22Rv1 (cell line): ENCODE results near the gene C13orf42.

ENCODE experiments used
- ZFX ChIP-seq: fragments of 450-650 bp; IDR thresholded peaks from 2 replicates; pipeline ENCODE4 v1.6.1; 2017; ENCODE audit warnings: antibody characterized with exemption, borderline replicate concordance
- TF ChIP-seq, protein P1 (sequence below): fragments of 450-650 bp; IDR thresholded peaks from 2 replicates; pipeline ENCODE4 v1.5.1; 2017; ENCODE audit warnings: mild to moderate bottlenecking

DNA sequence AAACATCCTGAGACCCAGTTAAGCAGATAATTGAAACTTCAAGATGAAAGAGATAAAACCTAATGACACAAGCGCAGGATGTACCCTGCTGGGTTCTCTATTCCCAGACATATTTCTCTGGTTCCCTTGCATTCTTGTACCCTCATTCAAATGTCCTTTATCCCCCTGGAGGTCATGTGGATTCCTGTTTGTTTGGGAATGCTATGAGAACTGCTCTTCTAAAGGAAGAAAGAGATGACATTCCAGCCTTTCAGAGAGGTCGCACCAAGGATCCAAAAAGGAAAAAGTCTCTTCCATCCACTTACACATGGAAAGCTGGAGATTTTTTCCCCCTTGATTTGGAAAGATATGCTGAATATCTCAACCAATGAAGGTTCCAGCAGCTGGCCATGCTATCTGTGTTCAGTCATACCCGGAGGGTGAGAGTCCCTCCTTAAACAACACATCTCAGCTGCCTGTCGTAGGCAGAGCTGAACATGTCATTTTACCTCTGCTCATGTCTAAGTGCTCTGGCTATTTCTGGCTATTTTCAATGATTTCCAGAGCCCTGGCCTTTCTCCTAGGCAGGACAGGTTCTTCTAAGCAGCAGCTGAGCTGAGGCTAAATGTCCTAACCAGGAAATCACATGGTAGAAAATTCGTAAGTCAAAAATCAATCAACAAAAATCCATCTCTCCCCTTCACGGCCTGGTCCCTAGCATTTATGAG is 52.5 kb downstream of the C13orf42 start:
- TF ChIP-seq, protein P1, sequence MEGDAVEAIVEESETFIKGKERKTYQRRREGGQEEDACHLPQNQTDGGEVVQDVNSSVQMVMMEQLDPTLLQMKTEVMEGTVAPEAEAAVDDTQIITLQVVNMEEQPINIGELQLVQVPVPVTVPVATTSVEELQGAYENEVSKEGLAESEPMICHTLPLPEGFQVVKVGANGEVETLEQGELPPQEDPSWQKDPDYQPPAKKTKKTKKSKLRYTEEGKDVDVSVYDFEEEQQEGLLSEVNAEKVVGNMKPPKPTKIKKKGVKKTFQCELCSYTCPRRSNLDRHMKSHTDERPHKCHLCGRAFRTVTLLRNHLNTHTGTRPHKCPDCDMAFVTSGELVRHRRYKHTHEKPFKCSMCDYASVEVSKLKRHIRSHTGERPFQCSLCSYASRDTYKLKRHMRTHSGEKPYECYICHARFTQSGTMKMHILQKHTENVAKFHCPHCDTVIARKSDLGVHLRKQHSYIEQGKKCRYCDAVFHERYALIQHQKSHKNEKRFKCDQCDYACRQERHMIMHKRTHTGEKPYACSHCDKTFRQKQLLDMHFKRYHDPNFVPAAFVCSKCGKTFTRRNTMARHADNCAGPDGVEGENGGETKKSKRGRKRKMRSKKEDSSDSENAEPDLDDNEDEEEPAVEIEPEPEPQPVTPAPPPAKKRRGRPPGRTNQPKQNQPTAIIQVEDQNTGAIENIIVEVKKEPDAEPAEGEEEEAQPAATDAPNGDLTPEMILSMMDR, result no peak
- TF ChIP-seq ZFX, result no peak
